Stomach smooth muscle (tissue), 2 donors: ENCODE results near the gene TIMM10.
"Not testable (repeated sequence)": the region's sequence is repeated elsewhere in the genome, so short reads cannot be mapped to it uniquely, and the experiment has no call there.

Experiments
- H3K27ac ChIP-seq: one replicate; pipeline ENCODE4 v1.7.0; 2013; ENCODE audit warnings: mild to moderate bottlenecking, low read length, inconsistent platforms
- H3K27me3 ChIP-seq, 2 donors: one replicate each; pipeline ENCODE4 v1.7.0; 2013; ENCODE audit warnings: low read length in 2 of 2; ENCODE audit not compliant: insufficient read depth in 2 of 2, control insufficient read depth in 1 of 2
- H3K36me3 ChIP-seq, 2 donors: one replicate each; pipeline ENCODE4 v1.7.0; 2013; ENCODE audit warnings: low read length in 2 of 2; ENCODE audit not compliant: control insufficient read depth in 2 of 2, insufficient read depth in 2 of 2
- H3K4me1 ChIP-seq: one replicate; pipeline ENCODE4 v1.7.0; 2013; ENCODE audit warnings: low read length; ENCODE audit not compliant: control insufficient read depth, insufficient read depth
- H3K4me3 ChIP-seq, 2 donors: one replicate each; pipeline ENCODE4 v1.7.0; 2013; ENCODE audit warnings: low read length in 2 of 2
- H3K9ac ChIP-seq, 2 donors: one replicate each; pipeline ENCODE4 v1.7.0; 2013; ENCODE audit warnings: low read length in 2 of 2, mild to moderate bottlenecking in 1 of 2
- H3K9me3 ChIP-seq, 2 donors: one replicate each; pipeline ENCODE4 v1.7.0; 2013; ENCODE audit warnings: low read length in 2 of 2; ENCODE audit not compliant: control insufficient read depth in 2 of 2
- donor health status: healthy.
- donor health status: Pancreatic carcinoma.

The TIMM10 gene

GRCh38 chr11:57542582-57542981, 12.0 kb upstream of the TIMM10 start:
- H3K9me3 ChIP-seq = no peaks in the 10 kb centered on the region
- H3K27me3 ChIP-seq = no peaks in the 10 kb centered on the region
- H3K4me3 ChIP-seq = no peak overlapping the region
- no peaks in the 10 kb centered on the region for H3K4me1 ChIP-seq
- H3K36me3 ChIP-seq = no peaks in the 10 kb centered on the region
- H3K27ac ChIP-seq = no peak overlapping the region
- no peak overlapping the region for H3K9ac ChIP-seq

DNA sequence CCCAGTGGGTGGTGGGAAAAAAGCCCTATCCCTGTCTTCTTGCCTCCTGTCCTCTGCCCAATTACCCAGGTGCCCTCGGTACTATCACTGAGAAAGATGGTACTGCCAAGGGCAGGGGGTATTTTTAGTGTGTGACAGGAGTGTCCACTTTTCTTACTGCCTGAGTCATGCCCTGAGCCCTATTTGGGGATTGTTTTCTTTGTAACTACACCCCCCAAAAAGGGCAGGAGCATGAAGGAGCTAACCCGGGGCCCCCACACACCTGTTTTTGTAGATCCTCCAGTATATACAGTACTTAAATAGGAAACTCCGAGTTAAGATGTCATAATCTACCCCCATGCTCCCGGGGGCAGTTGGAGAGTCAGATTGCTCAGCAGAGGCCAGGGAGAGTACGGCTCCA, 10.6 kb upstream of the TIMM10 start:
- H3K27ac ChIP-seq = no peak overlapping the region
- H3K36me3 ChIP-seq = no peaks in the 10 kb centered on the region
- H3K4me1 ChIP-seq = no peaks in the 10 kb centered on the region
- H3K27me3 ChIP-seq = no peaks in the 10 kb centered on the region
- H3K9me3 ChIP-seq = no peaks in the 10 kb centered on the region
- no peak overlapping the region for H3K9ac ChIP-seq
- H3K4me3 ChIP-seq = no peak overlapping the region

DNA sequence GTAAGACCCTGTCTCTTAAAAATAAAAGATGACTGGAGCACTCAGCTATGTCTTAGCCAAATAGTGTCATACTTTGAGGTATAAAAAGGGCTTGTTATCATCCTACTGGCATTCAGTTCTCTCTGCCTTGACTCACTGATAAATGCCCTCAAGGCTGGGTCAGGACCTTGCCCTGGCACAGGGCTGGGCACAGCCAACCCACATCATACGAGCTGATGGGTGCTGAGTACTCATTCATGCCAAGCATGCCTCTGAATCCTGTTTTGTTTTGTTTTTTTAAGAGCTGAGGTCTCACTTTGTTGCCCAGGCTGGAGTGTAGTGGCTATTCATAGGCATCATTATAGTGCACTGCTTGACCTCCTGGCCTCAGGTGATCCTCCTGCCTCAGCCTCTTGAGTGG, 8.8 kb upstream of the TIMM10 start:
- H3K27me3 ChIP-seq = no peaks in the 10 kb centered on the region
- no peak overlapping the region for H3K9ac ChIP-seq
- no peaks in the 10 kb centered on the region for H3K36me3 ChIP-seq
- H3K9me3 ChIP-seq = no peaks in the 10 kb centered on the region
- H3K27ac ChIP-seq = no peak overlapping the region
- no peaks in the 10 kb centered on the region for H3K4me1 ChIP-seq
- H3K4me3 ChIP-seq = no peak overlapping the region

DNA sequence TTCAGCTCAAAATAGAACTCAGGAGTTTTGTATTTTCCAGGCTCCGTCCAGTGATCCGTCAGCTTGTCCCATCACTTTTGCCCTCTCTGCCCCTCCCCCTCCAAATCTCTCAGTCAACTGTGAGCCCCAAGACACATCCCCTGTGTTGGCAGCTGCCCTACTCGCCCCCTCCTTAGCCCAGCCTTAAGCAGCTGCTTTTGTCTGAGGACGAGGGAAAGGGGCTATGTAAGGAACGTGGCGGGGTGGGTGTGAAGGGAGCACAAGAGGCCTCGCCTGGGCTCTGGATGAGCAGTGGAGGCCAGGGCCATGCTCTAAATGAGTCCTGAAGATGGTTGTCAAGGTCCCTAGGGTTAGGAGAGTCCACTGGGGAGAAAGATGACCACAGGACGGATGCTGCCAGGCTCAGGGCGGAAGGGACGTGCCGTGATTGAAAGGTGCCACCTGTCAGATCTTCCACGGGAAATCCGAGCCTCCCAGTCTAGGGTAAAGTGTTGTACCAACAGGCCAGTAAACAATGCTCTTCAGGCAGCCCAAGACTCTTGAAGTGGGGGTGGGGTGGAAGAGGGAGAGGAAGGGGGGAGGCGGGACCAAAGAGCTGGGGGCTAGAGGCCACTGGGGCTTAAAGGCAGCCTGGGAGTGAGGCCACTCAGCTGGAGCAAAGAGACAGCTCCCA, 6.5 kb upstream of the TIMM10 start, which contains the start of gene SMTNL1:
Gene SMTNL1 (plus strand): TSS at position 649 of the 673 bp plus-strand sequence. CDS start 5,048 bp downstream, outside the sequence.
- H3K27me3 ChIP-seq = no peaks in the 10 kb centered on the region
- no peaks in the 10 kb centered on the region for H3K9me3 ChIP-seq
- H3K4me3 ChIP-seq = no peak within 1 kb of the TSS
- no peak within 1 kb of the TSS for H3K27ac ChIP-seq
- H3K9ac ChIP-seq = no peak within 1 kb of the TSS
- no peaks in the 10 kb centered on the region for H3K4me1 ChIP-seq
- no peaks in the 10 kb centered on the region for H3K36me3 ChIP-seq

DNA sequence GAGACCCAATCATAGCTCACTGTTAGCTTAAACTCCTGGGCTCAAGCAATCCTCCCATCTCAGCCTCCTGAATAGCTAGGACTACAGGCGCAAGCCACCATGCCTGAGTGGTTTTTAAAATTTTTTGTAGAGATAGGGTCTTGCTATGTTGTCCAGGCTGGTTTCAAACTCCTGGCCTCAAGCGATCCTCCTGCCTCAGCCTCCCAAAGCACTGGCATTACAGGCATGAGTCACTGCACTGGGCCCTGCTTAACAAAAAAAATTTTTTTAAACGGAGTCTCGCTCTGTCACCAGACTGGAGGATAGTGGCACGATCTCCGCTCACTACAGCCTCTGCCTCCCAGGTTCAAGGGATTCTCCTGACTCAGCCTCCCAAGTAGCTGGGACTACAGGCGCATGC, 3.9 kb upstream of the TIMM10 start:
- not testable (repeated sequence) for H3K9ac ChIP-seq, H3K4me3 ChIP-seq, H3K9me3 ChIP-seq, H3K36me3 ChIP-seq, H3K27me3 ChIP-seq, H3K27ac ChIP-seq
- peaks cover 17% of the 10 kb centered on the region for H3K4me1 ChIP-seq

DNA sequence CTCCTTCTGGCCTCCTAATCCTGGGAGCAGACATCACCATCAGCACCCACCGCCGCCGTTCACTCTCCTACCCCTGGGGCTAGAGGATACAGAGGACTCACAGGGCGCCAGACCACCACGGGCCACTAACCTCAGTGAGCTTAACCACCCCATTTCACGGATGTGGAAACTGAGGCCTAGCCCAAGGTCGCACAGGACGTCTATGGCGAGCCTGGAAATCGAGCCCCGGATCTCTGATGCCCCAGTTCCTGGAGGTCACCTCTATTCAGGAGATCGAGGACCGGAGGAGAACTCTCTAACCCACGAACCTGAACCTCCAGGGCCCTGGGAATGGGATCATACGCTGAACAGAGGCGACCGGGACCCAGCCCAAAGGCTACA, 349 bp downstream of the TIMM10 start:
- Histone ChIP-seq H3K4me1 (peaks cover 19% of the 10 kb centered on the region), H3K4me3 (peak overlapping the region; percentile 93 to 96), H3K9me3 (no peaks in the 10 kb centered on the region), H3K27ac (peak overlapping the region; percentile 46), H3K9ac (peak overlapping the region; percentile 94), H3K27me3 (no peaks in the 10 kb centered on the region), H3K36me3 (peaks cover 8 to 10% of the 10 kb centered on the region in 2 donors)

- no peaks in the 10 kb centered on the region for H3K27me3 ChIP-seq
- no peak overlapping the region for H3K9ac ChIP-seq
- H3K9me3 ChIP-seq = no peaks in the 10 kb centered on the region
- H3K27ac ChIP-seq = no peak overlapping the region
- H3K36me3 ChIP-seq = peaks cover 8 to 10% of the 10 kb centered on the region in 2 donors
- no peak overlapping the region for H3K4me3 ChIP-seq
- H3K4me1 ChIP-seq = peaks cover 19% of the 10 kb centered on the region
These were observed 1.5 kb downstream of the TIMM10 start for GRCh38 chr11:57529012-57529411.

DNA sequence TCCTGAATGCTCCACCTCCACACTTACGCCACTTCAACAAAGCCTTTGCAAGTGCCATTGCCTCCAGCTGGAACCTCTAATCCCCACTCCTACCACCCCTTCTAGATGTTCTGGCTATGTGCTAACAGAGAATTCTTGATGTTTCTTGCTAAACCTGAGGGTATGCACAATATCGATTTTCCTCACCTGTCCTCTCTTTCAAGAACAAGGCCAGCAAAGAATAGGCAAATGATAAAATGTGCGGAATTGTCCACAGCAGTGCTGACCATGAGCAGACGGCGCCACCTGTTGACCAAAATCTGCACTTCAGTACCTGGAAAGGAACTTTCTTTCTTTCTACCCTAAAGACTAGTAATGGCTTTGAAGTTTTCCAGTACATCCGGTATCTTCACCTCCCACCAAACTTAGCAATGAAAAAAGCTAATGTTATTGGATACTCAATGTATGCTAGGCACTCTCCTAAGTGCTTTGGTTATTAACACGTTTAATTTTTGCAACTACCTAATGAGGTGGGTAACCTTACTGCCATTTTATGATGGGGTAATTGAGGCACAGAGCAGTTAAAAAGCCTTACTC, 3.4 kb downstream of the TIMM10 start:
- H3K9ac ChIP-seq = no peak overlapping the region
- H3K27ac ChIP-seq = no peak overlapping the region
- H3K4me3 ChIP-seq = no peak overlapping the region
- no peaks in the 10 kb centered on the region for H3K27me3 ChIP-seq
- peaks cover 8 to 10% of the 10 kb centered on the region in 2 donors for H3K36me3 ChIP-seq
- H3K4me1 ChIP-seq = peaks cover 19% of the 10 kb centered on the region
- no peaks in the 10 kb centered on the region for H3K9me3 ChIP-seq

- Histone ChIP-seq H3K4me3 (no peak overlapping the region), H3K4me1 (no peaks in the 10 kb centered on the region), H3K9me3 (no peaks in the 10 kb centered on the region), H3K36me3 (peaks cover 4 to 5% of the 10 kb centered on the region in 2 donors), H3K9ac (no peak overlapping the region), H3K27ac (no peak overlapping the region), H3K27me3 (no peaks in the 10 kb centered on the region)
These were observed 7.1 kb downstream of the TIMM10 start for GRCh38 chr11:57523419-57523818.

DNA sequence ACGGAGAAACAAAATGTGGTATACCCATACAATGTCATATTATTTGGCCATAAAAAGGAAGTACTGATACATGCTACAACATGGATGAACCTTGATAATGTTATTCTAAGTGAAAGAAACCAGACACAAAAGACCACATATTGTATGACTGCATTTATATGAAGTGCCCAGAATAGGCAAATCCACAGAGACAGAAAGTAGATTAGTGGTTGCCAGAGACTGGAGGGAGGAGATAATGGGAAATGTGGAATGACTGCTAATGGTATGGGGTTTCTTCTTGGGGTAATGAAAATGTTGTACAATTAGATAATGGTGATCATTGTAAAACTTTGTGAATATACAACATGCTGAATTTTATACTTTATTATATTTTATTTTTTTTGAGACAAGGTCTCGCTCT, 9.4 kb downstream of the TIMM10 start:
- no peak overlapping the region for H3K9ac ChIP-seq
- no peaks in the 10 kb centered on the region for H3K27me3 ChIP-seq
- H3K36me3 ChIP-seq = no peaks in the 10 kb centered on the region
- peaks cover 1% of the 10 kb centered on the region for H3K4me1 ChIP-seq
- no peak overlapping the region for H3K27ac ChIP-seq
- no peak overlapping the region for H3K4me3 ChIP-seq
- H3K9me3 ChIP-seq = no peaks in the 10 kb centered on the region

- H3K9ac ChIP-seq = peak overlapping the region; percentile 72 to 78
- H3K27me3 ChIP-seq = no peaks in the 10 kb centered on the region
- H3K36me3 ChIP-seq = peaks cover 0 to 3% of the 10 kb centered on the region in 2 donors
- H3K27ac ChIP-seq = no peak overlapping the region
- peak overlapping the region; percentile 85 to 95 for H3K4me3 ChIP-seq
- H3K9me3 ChIP-seq = no peaks in the 10 kb centered on the region
- peaks cover 16% of the 10 kb centered on the region for H3K4me1 ChIP-seq
These were observed 14.5 kb downstream of the TIMM10 start for GRCh38 chr11:57516061-57516443.
